Natural killer cell treated with Interleukin-12 subunit alpha and Interleukin-12 subunit beta and Interleukin-15 and Interleukin-18, amount 100 ng/mL, for 72 hours (primary cell): ENCODE results near the gene POP7. TPM values are rescaled to one million over a fixed set of nuclear protein-coding genes. Genes with fewer than 3 reads are reported as not detected.

Experiments used
- ATAC-seq, 2 donors: fragments of 150-1000 bp; cut with Tn5 transposase in 1 of 2; sonication (Bioruptor Pico), chemical (Tn5 transposase) in 1 of 2; 2 replicates each; pipeline ENCODE4 v1.10.0; 2021
- DNase-seq: peaks from one replicate; pipeline ENCODE4 v3.0.0; 2022; ENCODE audit warnings: low spot score
- H3K27ac Mint-ChIP-seq, 2 donors: 1 replicate in 1 of 2; 2 replicates in 1 of 2; pipeline ENCODE4 v1.8.0; 2022; ENCODE audit warnings: mixed read lengths in 2 of 2, mild to moderate bottlenecking in 1 of 2, moderate library complexity in 1 of 2
- H3K27me3 Mint-ChIP-seq, 2 donors: 1 replicate in 1 of 2; 2 replicates in 1 of 2; pipeline ENCODE4 v1.8.0; 2022; ENCODE audit warnings: mixed read lengths in 2 of 2
- H3K36me3 Mint-ChIP-seq: one replicate; pipeline ENCODE4 v1.8.0; 2022; ENCODE audit warnings: mixed read lengths
- H3K4me1 Mint-ChIP-seq, 2 donors: 1 replicate in 1 of 2; 2 replicates in 1 of 2; pipeline ENCODE4 v1.8.0; 2022; ENCODE audit warnings: low read depth in 2 of 2, mixed read lengths in 2 of 2, mild to moderate bottlenecking in 1 of 2
- H3K4me3 Mint-ChIP-seq: one replicate; pipeline ENCODE4 v1.8.0; 2022; ENCODE audit warnings: mixed read lengths
- H3K9me3 Mint-ChIP-seq: 2 replicates; pipeline ENCODE4 v1.8.0; 2022; ENCODE audit warnings: mixed read lengths
- total RNA-seq, 2 donors: library from RNA; stranded (reverse); gene quantifications; one replicate each; pipeline ENCODE4 v1.2.3, GENCODE V29; 2022

The POP7 gene
- total RNA-seq, 2 donors from 2014 or later: 46.6 to 64.9 TPM

GRCh38 chr7:100683659-100684533 is 22.0 kb upstream of the POP7 start:
- H3K9me3 Mint-ChIP-seq: no peaks in the 10 kb centered on the region
- H3K27me3 Mint-ChIP-seq: no peaks in the 10 kb centered on the region
- H3K4me1 Mint-ChIP-seq: peaks cover 9 to 10% of the 10 kb centered on the region in 2 donors
- DNase-seq (no peak), ATAC-seq (no peak)
- no peak overlapping the region for H3K4me3 Mint-ChIP-seq
- no peaks in the 10 kb centered on the region for H3K36me3 Mint-ChIP-seq
- no peak overlapping the region for H3K27ac Mint-ChIP-seq

- ATAC-seq (no peak), DNase-seq (no peak)
- no peaks in the 10 kb centered on the region for H3K36me3 Mint-ChIP-seq
- no peak overlapping the region for H3K4me3 Mint-ChIP-seq
- H3K27me3 Mint-ChIP-seq: no peaks in the 10 kb centered on the region
- H3K9me3 Mint-ChIP-seq: no peaks in the 10 kb centered on the region
- H3K27ac Mint-ChIP-seq: no peak overlapping the region
- H3K4me1 Mint-ChIP-seq: peaks cover 11 to 13% of the 10 kb centered on the region in 2 donors
These were observed 21.3 kb upstream of the POP7 start for GRCh38 chr7:100684534-100685042.

GRCh38 chr7:100685049-100685605 is 20.8 kb upstream of the POP7 start:
- ATAC-seq: no peak
- Mint-ChIP-seq H3K27ac (no peak overlapping the region), H3K9me3 (no peaks in the 10 kb centered on the region), H3K4me1 (peaks cover 10% of the 10 kb centered on the region in 2 donors), H3K4me3 (no peak overlapping the region), H3K36me3 (no peaks in the 10 kb centered on the region), H3K27me3 (no peaks in the 10 kb centered on the region)
- no peak for DNase-seq

- Mint-ChIP-seq H3K9me3 (no peaks in the 10 kb centered on the region), H3K4me3 (no peak overlapping the region), H3K36me3 (no peaks in the 10 kb centered on the region), H3K27ac (no peak overlapping the region), H3K4me1 (peaks cover 8 to 9% of the 10 kb centered on the region in 2 donors), H3K27me3 (no peaks in the 10 kb centered on the region)
- ATAC-seq: no peak
- DNase-seq: no peak
These were observed 20.2 kb upstream of the POP7 start for GRCh38 chr7:100685631-100686145.

- Mint-ChIP-seq H3K4me3 (no peak overlapping the region), H3K27ac (no peak overlapping the region), H3K9me3 (no peaks in the 10 kb centered on the region), H3K4me1 (peaks cover 8 to 9% of the 10 kb centered on the region in 2 donors), H3K36me3 (no peaks in the 10 kb centered on the region), H3K27me3 (no peaks in the 10 kb centered on the region)
- DNase-seq (no peak), ATAC-seq (no peak)
These were observed 19.6 kb upstream of the POP7 start for GRCh38 chr7:100686201-100686821.

GRCh38 chr7:100686822-100687211 is 19.1 kb upstream of the POP7 start:
- H3K36me3 Mint-ChIP-seq: no peaks in the 10 kb centered on the region
- H3K4me3 Mint-ChIP-seq: no peak overlapping the region
- H3K27me3 Mint-ChIP-seq: no peaks in the 10 kb centered on the region
- no peak for DNase-seq
- H3K9me3 Mint-ChIP-seq: no peaks in the 10 kb centered on the region
- peaks cover 11 to 13% of the 10 kb centered on the region in 2 donors for H3K4me1 Mint-ChIP-seq
- H3K27ac Mint-ChIP-seq: no peak overlapping the region
- no peak for ATAC-seq

GRCh38 chr7:100687261-100687660 is 18.7 kb upstream of the POP7 start:
- no peak for ATAC-seq
- no peak overlapping the region for H3K4me3 Mint-ChIP-seq
- no peaks in the 10 kb centered on the region for H3K9me3 Mint-ChIP-seq
- H3K27me3 Mint-ChIP-seq: no peaks in the 10 kb centered on the region
- H3K36me3 Mint-ChIP-seq: no peaks in the 10 kb centered on the region
- peaks cover 16% of the 10 kb centered on the region in 2 donors for H3K4me1 Mint-ChIP-seq
- H3K27ac Mint-ChIP-seq: no peak overlapping the region
- no peak for DNase-seq

- Mint-ChIP-seq H3K27ac (no peak overlapping the region), H3K4me3 (no peak overlapping the region), H3K27me3 (no peaks in the 10 kb centered on the region), H3K36me3 (peaks cover under 1% of the 10 kb centered on the region), H3K9me3 (no peaks in the 10 kb centered on the region), H3K4me1 (peaks cover 21 to 22% of the 10 kb centered on the region in 2 donors)
- ATAC-seq (no peak), DNase-seq (no peak)
These were observed 18.1 kb upstream of the POP7 start for GRCh38 chr7:100687751-100688300.

GRCh38 chr7:100688326-100688860 is 17.5 kb upstream of the POP7 start:
- peak overlapping the region in 1 of 2 donors; percentile 57 for H3K27ac Mint-ChIP-seq
- no peaks in the 10 kb centered on the region for H3K27me3 Mint-ChIP-seq
- DNase-seq: no peak
- H3K9me3 Mint-ChIP-seq: no peaks in the 10 kb centered on the region
- H3K36me3 Mint-ChIP-seq: peaks cover 6% of the 10 kb centered on the region
- no peak for ATAC-seq
- H3K4me3 Mint-ChIP-seq: no peak overlapping the region
- peaks cover 27 to 28% of the 10 kb centered on the region in 2 donors for H3K4me1 Mint-ChIP-seq

GRCh38 chr7:100689230-100690135 is 16.4 kb upstream of the POP7 start:
- DNase-seq (no peak), ATAC-seq (no peak)
- Mint-ChIP-seq H3K36me3 (peaks cover 6% of the 10 kb centered on the region), H3K4me3 (no peak overlapping the region), H3K27ac (peak overlapping the region in 1 of 2 donors; percentile 57), H3K27me3 (no peaks in the 10 kb centered on the region), H3K4me1 (peaks cover 27 to 28% of the 10 kb centered on the region in 2 donors), H3K9me3 (no peaks in the 10 kb centered on the region)

- Mint-ChIP-seq H3K27me3 (no peaks in the 10 kb centered on the region), H3K4me1 (peaks cover 27 to 35% of the 10 kb centered on the region in 2 donors), H3K9me3 (no peaks in the 10 kb centered on the region), H3K27ac (peak overlapping the region; percentile 83 to 93), H3K4me3 (peak overlapping the region; percentile 91), H3K36me3 (peaks cover 6% of the 10 kb centered on the region)
- ATAC-seq: peak; percentile 68 to 74
- peak; percentile 84 for DNase-seq
These were observed 14.0 kb upstream of the POP7 start for GRCh38 chr7:100691676-100692577.

GRCh38 chr7:100692578-100692961 is 13.4 kb upstream of the POP7 start:
- Mint-ChIP-seq H3K4me1 (peaks cover 27 to 35% of the 10 kb centered on the region in 2 donors), H3K27me3 (no peaks in the 10 kb centered on the region), H3K27ac (peak overlapping the region; percentile 83 to 93), H3K36me3 (peaks cover 6% of the 10 kb centered on the region), H3K4me3 (peak overlapping the region; percentile 91), H3K9me3 (no peaks in the 10 kb centered on the region)
- DNase-seq: no peak
- no peak for ATAC-seq
